GM11168 (cell line): ENCODE measurements around the gene TRIP6.
"Not testable (repeated sequence)": the region's sequence is repeated elsewhere in the genome, so short reads cannot be mapped to it uniquely, and the experiment has no call there.

Experiments used
- in situ Hi-C: fragments of 300-500 bp; cut with MboI; formaldehyde crosslinking; loops from one replicate; pipeline ENCODE4 v1.12.0; 2022; ENCODE audit warnings: low sequenced_read_pairs; ENCODE audit not compliant: unreplicated experiment

The TRIP6 gene

DNA sequence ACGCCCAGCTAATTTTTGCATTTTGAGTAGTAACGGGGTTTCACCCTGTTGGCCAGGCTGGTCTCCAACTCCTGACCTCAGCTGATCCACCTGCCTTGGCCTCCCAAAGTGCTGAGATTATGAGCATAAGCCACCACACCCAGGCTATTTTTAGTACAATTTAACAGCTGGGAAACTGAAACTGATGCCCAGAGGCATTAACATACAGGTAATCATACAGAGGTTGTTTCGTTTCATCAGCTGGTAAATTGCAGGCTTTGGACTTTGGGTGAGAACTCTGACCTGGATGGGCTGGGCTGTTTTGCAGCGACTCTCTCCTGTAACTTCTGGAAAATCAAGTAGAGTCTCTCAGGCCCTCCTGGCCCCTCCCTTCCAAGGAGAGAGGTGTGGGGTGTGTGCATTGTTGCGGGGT, 34.7 kb downstream of the TRIP6 start:
- in situ Hi-C loops, result no loop called here

DNA sequence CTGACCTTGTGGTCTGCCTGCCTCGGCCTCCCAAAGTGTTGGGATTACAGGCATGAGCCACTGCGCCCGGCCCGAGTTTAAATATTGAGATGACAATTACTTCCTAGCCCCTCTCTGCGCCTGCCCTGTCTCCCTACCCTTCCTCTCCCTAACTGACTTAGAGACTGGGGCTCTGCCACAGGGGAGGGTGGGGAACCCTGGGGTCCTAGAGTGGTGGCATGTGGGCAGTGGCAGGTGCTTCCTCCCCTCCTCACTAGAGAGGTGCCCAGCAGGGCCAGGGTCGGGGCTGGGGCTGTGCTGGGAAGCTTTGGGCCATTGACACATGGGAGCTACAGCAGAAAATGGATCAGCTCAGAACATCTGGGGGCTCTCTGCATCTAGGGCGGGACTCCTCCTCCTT, 35.5 kb downstream of the TRIP6 start:
- in situ Hi-C loops, result no loop called here

DNA sequence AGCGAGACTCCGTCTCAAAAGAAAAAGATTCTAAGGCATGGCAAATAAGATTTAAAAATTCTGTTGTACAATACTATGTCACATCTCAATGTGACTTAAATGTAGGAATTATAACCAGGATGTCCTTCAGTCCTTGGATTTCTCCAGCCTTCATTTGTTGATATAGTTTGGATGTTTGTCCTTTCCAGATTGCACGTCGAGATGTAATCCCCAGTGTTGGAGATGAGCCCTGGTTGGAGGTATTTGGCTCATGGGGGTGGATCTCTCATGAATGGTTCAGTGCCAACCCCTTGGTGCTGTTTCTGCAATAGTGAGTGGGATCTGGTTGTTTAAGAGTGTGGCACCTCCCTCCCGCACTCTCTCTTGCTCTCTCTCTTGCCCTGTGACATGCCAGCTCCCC, 41.3 kb downstream of the TRIP6 start:
- in situ Hi-C loops, result no loop called here

DNA sequence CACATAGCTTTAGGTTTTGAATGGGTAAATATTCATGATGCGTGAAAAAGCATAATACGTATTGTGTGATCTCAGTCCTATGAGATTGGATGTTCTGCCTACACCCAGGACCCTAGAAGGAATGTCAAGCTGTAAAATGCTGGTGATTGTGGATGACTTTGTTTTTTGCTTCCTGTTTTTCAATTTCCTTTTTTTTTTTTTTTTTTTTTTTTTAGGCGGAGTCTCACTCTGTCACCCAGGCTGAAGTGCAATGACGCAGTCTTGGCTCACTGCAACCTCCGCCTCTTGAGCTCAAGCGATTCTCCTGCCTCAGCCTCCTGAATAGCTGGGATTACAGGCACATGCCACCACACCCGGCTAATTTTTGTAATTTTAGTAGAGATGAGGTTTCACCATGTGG, 43.3 kb downstream of the TRIP6 start:
- in situ Hi-C loops, result not testable (repeated sequence)

DNA sequence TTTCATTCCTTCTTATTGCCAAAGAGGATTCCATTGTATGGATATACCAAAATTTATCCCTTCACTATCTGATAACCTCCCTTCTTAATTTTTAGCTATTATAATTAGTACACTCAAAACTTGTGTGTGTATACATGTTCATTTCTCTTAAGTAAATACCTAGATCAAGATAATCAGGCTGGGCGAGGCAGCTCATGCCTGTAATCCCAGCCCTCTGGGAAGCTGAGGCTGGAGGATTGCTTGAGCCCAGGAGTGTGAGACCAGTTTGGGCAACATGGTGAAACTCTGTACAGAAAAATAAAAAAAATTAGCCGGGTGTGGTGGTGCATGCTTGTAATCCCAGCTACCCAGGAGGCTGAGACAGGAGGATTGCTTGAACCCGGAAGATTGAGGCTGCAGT, 44.3 kb downstream of the TRIP6 start:
- in situ Hi-C loops, result no loop called here

DNA sequence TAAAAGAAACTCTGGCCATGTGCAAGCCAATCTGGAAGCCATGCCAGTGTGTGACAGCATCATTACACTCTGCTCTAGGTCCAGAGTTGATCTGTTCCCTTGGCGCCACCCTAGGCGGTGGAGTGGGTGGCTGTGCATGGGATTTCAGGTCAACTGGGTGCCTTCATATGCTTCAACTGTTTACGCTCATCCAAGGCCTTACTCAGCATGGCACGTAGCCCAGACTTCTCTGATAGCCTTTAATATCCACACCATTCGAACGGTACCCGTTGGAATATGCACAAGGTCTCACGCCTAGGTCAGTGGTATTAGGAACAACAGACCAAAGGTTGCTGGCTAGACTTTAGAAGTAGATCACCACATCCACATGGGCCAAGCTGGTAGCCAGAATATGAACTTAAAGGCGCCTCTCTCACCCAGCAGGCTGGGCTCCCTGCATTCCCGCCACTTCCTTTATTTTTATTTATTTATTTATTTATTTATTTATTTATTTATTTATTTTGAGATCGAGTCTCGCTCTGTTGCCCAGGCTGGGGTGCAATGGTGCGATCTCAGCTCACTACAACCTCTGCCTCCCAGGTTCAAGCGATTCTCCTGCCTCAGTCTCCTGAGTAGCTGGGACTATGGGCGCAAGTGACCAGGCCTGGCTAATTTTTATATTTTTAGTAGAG, 47.2 kb downstream of the TRIP6 start:
- in situ Hi-C loops, result no loop called here

DNA sequence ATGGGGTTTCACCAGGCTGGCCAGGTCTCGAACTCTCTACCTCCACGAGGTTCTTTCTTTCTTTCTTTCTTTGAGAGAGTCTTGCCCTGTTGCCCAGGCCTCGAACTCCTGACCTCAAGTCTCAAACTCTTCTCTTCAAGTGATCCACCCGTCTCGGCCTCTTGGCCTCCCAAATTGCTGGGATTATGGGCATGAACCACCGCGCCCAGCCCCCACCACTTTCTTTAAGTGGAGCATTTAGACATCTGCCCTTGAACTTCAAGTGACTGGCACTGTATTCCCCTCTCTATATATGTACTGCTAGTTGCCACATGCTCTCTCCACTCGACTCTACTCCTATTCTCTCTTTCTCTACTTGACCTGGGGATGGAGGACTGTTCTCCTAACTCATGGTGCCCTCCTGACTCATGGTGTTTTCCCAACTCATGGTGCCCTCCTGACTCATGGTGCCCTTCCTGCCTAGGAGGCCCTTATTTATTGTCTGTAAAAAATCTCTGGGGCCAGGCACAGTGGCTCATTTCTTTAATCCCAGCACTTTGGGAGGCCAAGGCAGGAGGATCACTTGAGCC, 47.8 kb downstream of the TRIP6 start:
- in situ Hi-C loops, result no loop called here

DNA sequence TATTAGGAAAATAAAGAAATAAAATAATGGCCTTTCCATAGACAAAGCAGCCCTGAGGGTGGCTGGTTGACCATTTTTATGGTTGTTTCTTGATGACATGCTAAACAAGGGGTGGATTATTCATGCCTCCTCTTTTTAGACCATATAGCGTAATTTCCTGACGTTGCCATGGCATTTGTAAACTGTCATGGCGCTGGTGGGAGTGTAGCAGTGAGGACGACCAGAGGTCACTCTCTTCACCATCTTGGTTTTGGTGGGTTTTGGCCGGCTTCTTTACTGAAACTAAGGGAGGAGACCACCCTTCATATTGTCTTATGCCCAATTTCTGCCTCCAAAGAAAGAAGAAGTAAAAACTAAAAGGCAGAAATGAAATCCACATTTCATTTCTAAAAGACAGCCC, 52.1 kb downstream of the TRIP6 start:
- in situ Hi-C loops, result not testable (repeated sequence)

DNA sequence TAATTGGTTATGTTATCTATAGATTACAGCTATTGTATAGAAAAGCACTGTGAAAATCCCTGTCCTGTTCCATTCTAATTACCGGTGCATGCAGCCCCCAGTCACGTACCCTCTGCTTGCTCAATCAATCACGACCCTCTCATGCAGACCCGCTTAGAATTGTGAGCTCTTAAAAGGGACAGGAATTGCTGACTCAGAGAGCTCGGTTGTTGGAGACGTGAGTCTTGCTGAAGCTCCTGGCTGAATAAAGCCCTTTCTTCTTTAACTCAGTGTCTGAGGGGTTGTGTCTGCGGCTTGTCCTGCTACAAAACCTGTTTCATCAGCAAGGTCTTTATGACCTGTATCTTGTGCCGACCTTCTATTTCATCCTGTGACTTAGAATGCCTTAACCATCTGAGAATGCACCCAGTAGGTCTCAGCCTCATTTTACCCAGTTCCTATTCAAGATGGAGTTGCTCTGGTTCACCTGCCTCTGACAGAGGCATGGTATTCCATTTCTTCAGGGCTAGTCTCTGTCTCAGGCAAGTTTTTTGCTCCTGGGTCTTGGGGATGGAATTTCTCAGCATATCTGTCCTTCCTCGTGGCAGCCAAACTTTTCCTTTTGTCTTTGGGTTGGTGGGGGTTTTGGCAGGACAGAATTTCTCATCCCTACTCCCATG, 52.7 kb downstream of the TRIP6 start:
- in situ Hi-C loops, result not testable (repeated sequence)

DNA sequence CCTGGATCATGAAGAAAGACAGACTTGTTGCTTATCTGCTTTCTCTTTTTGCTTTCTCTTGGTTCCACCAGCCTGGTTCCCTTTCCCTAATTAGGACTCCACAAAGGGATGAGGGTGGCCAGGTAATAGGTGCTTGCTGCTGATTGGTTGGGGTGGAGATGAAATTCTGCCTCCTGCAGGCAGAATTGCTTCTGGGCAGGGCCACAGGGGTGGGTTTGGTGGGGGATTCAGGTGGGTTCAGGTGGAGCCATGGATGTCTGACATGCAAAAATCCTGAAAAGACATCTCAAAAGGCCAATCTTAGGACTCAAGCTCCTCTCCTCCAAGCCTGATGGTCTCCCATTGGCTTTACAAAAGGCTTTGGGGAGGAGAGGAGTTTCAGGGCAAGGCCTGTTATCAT, 53.9 kb downstream of the TRIP6 start:
- in situ Hi-C loops, result no loop called here
